ENCODE measurements around the gene NDUFA12.
A peak's percentile ranks its signal among the peaks of the same experiment; 100 is the strongest.

NDUFA12 gene

DNA sequence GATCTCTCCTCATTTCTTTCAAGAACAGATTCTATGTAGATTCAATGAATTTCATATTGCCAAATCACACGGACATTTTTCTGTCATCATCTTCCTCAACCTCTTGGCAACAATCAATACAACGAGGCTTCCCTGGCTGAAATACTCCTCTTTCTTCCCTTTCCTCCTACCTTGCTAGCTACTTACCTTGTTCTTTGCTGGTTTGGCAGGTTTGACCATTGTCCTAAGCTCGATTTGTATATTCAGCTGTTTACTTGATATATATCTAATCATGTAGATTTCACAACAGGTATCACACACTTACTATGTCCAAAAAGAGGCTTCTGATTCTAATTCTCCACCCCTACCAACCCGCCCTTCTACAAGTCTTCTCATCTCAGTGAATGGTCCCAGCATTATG, 23.6 kb downstream of the NDUFA12 start:
- DNase-seq = no peak

DNA sequence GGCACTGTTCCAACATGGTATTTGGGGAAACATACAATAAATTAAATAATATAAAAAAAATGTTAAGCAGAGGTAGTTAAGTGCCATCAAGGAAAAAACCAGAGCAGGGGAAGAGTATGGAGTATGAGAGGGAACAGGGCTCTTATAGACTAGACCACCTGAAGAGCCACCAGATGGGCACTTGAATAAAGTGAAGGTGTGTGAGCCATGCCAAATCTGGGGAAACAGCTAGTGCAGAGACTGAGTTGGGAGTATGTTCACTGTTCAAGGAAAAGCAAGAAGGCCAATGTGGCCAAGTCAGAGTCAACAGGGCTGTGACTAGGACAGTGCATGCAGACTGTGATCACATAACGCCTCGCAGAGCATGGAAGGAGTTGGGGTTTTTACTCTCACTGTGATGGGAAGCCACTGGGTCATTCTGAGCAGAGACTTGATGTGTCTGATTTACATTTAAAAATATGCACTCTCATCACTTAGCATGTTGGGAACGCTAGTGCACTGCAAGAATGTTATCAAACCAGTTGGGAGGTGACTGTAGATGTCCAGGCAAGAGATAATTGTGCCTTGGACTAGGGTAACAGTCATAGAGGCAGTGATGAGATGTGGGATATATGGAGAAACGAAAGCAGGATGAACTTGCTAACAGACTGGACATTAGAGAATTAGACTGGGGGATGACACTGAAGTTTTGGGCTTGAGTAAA, 25.6 kb downstream of the NDUFA12 start:
- DNase-seq = no peak

DNA sequence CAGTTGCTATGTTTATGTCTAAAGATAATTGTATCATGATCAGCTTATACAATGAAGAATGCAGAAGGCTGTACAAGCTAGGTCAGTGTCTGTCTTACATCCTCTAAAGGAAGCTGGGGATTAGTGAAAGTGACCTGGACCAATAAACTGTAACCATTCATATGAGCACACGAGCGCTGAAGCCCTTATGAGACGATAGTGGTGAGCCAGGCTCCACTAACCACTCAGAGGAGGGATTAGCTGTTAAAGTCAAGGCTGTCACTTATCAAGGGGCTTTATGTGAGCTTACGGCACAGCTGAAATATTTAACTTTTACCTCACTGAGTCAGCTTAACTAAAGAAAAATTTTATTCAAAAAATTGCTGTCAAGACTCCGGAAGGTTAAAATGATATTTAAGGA, 30.3 kb downstream of the NDUFA12 start:
- DNase-seq = no peak

- no peak for DNase-seq
These were observed 30.7 kb downstream of the NDUFA12 start for GRCh38 chr12:94972795-94973194.

DNA sequence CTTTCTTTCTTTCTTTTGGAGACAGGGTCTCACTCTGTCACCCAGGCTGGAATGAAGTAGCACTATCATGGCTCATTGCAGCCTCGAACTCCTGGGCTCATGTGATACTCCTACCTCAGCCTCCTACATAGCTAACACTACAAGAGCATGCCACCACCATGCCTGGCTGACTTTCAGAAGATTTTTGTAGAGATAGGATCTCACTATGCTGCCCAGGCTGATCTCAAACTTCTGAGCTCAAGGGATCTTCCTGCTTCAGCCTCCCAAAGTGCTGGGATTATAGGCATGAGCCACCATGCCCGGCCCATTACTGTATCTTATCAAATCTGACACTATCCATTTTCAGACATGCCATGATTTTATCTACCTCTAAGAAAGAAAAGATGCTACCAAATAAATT, 31.6 kb downstream of the NDUFA12 start:
- no peak for DNase-seq

- no peak for DNase-seq
These were observed 32.9 kb downstream of the NDUFA12 start for GRCh38 chr12:94970560-94970959.

- no peak for DNase-seq
These were observed 34.1 kb downstream of the NDUFA12 start for GRCh38 chr12:94969424-94969823.

DNA sequence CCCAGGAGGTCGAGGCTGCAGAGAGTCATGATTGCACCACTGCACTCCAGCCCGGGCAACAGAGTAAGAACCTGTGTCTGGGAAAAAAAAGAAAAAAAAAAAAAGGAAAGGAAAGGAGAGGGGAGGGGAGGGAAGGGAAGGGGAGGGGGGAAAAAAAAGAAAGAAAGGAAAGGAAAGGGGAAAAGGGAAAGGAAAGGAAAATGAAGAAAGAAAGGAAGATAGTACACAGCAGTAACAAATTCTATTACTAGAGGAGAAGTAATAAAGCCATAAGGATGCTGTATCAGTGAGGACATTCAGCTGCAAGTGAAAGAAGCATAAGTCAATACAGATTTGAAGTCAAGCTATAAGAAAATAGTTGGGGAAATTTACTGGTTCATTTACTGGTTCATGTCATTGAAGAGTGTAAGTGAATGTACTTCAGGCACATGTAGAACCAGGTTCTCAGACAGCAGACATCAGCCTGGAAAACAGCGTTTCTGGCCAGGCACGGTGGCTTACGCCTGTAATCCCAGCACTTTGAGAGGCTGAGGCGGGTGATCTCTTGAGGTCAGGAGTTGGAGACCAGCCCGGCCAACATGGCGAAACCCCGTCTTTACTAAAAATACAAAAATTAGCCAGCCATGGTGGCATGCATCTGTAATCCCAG, 37.4 kb downstream of the NDUFA12 start:
- DNase-seq = no peak

DNA sequence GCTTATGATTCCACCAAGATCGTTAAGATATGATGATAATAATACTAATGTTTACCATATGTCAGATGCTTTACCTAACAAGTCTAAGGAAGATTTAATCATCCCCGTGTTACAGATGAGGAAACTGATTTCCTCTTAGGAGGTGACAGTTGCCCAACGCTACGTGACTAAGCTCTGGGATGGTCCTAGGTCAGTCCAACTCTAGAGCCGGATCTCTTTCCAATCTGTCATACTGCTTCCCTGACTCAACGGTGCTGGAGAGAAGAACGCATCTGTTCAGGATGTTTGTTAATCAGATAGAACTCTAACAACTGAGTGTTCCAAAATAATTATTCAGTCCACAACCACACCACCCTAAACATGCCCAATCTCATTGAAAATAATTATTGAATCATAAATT, 39.8 kb downstream of the NDUFA12 start:
- DNase-seq = no peak

DNA sequence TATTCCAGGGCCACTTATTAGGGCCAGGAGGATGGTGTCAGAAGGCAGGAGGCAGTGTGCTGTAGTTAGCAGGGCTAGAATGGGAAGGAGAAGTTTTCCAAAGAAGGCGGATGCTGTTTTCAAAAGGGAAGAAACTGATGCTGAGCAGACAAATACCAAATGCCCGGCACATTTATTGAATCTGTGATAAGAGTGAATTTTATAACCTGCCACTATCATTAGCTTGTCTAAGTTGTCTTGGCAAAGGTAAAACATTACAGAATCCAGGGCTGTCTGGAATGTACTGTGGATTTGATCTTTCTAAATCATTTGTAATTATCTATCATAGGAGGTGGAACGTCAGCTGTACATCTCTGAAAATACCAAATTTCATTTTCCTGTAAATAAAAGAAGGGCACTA, 40.8 kb downstream of the NDUFA12 start:
- no peak for DNase-seq

DNA sequence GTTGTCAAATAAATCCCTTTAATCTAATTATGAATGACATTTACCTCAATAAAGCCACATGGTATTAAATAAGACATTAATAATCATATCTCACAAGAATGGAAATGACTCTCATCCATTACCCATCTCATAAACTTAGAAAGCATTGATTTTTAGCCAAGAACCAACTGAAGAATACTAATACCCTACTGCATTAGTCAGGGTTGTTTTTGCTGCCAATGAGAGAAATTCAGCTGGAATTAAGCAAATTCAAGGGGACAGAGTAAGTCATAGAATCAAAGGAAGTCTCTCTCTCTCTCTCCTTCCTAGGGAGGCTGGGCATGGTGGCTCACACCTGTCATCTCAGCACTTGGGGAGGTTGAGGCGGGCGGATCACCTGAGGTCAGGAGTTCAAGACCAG, 41.6 kb downstream of the NDUFA12 start:
- DNase-seq = no peak

- no peak for DNase-seq
These were observed 42.2 kb downstream of the NDUFA12 start for GRCh38 chr12:94961256-94961824.

DNA sequence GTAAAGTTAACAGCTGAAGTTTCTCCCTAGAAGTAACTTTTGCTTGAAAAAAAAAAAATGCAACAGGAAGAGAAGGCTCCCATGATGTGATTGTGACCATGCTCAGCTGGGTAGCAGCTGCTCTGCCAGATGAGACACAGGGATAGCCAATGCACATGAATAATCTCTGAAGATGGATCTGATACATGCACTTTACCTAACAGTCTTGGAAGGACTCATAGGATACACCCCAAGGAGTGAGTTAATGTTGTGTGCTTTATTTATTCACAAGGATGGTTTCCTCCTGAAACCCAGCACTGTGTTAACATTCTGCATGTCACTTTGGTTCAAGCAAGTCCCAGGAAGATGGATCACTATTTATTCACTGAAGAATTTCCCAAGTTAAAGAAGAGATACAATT, 46.5 kb downstream of the NDUFA12 start:
- DNase-seq = no peak

DNA sequence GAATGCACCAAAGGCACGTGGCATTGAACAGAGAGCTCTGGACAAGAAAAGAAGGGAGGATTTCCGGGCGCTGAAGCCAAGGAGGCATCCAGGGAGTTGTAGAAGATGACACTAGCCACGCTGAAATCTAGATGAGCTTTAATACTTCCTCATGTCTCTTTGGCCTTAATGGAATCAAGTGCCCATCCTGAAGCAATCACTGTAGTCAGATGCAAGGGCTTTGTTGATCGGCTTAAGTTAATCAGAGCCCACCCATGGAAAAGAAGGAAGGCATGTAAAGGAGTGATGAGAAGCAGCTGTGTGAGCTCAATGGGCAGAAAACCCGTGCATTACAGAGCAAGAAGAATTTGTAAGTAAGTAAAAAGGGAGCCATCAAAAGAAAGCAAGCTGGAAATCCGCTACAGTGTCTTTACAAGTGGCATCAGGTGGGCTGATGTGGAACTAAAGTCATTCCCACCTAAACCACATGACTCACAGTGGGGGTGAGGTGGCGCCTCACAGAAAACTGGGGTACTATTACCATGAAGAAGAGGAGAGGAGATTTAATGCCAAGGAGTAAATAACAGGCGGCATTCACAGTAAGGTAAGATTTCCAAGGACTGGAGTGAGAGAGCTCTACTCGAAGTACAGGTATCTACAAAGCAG, 48.4 kb downstream of the NDUFA12 start:
- no peak for DNase-seq

DNA sequence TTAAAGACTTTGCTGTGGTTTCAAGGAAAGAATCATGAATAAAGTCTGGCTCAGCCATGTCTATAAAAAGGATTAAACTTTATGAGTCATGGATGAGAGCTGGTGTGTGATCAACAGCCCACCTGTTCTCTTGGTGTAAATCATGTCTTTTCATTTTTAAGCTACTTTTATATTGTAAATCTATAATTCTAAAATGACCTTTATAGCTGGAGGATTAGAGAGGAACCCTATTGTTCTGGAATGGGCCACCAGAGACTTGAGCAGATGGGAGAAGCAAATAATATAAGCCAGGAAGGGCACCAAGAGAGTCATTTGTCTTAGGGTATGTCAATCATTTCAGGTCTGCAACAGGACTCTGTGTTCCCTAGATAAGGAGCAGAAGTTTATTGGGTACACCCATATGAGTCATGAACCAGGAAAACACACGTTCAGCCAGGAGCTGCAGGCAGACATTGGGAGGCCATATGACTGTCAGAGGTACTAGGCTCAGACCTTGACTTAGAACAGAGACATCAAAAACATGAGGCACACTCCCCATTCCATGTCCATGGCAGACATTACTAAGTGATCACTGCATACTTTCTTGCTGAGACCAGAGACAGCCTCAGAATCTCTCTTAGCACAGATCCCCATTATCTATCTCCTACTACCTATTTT, 49.3 kb downstream of the NDUFA12 start:
- DNase-seq = no peak

- no peak for DNase-seq
These were observed 51.2 kb downstream of the NDUFA12 start for GRCh38 chr12:94952325-94952724.

GRCh38 chr12:94951071-94951934, 52.2 kb downstream of the NDUFA12 start:
- no peak for DNase-seq

DNA sequence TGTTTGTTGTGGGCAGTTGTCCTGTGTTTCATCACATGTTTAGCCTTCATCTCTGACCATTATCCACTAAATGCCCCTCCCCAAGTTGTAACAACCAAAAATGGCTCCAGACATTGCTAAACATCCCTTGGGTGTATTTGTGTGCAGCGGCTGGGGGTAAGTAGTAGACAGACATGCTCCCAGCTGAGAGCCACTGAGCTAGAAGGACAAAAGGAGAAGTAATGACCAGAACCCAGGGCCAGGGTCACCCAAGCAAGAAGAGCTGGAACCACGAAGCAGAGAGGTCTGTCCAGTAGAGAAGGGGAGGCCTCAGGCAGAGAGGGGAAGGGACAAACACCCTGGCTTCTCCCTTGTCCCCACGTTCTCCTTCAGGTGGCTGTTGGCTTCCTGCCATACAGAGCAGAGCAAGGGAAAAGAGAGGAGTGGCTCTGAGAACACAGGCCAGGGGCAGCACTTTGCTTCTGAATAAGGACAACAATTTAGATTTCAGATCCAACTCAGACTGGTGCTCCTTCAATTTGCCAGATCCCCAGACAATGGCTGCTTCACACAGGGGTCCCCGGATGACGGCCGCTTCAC, 55.2 kb downstream of the NDUFA12 start:
- DNase-seq = no peak

- no peak for DNase-seq
These were observed 60.8 kb downstream of the NDUFA12 start for GRCh38 chr12:94942663-94943062.

- DNase-seq = peak; percentile 43
These were observed 62.0 kb downstream of the NDUFA12 start for GRCh38 chr12:94941440-94941862.

GRCh38 chr12:94940771-94941170, 62.7 kb downstream of the NDUFA12 start:
- DNase-seq = no peak

DNA sequence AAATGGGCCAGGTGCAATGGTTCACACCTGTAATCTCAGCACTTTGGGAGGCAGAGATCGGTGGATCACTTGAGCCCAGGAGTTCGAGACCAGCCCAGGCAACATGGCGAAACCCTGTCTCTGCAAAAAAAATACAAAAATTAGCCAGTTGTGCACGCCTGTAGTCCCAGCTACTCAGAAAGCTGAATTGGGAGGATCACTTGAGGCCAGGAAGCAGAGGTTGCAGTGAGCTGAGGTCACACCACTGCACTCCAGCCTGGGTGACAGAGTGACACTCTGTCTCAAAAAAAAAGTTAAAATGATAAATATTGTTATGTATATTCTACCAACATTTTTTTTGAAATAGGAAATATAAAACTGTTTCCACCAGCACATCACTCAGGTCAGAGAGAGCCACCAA, 64.9 kb downstream of the NDUFA12 start:
- DNase-seq = no peak

Data from CD4-positive, alpha-beta T cell treated with Interleukin-4 for 4 hours (primary cell).